NCI-H82 treated with DMSO at 0.1 percent for 48 hours (cell line): Measurements from ENCODE around the gene PARP11.
"Not testable (repeated sequence)": the region's sequence is repeated elsewhere in the genome, so short reads cannot be mapped to it uniquely, and the experiment has no call there.

Source experiments
- DNase-seq: peaks from one replicate; lab custom pipeline; 2025; ENCODE audit not compliant: unreplicated experiment; lab: John Stamatoyannopoulos, UW

Gene PARP11

DNA sequence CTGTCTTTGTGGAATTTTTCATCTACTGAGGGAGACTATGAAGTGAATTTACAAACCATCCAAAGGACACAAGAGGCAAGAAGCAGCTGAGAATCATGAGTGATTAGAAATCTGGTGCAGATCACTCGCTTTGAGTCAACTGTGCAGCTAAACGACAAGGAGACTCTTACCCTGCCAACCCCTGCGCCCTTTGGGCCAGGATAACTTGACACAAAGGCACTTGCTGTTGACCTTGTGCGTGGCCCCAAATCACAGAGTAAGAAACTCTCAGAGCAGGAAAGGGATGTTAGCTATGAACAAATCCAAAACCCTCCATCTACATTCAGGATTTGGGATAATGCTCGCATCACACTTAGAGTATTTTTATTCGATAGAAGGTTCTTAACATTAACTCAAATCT is 11.5 kb upstream of the PARP11 start:
- no peak for DNase-seq

DNA sequence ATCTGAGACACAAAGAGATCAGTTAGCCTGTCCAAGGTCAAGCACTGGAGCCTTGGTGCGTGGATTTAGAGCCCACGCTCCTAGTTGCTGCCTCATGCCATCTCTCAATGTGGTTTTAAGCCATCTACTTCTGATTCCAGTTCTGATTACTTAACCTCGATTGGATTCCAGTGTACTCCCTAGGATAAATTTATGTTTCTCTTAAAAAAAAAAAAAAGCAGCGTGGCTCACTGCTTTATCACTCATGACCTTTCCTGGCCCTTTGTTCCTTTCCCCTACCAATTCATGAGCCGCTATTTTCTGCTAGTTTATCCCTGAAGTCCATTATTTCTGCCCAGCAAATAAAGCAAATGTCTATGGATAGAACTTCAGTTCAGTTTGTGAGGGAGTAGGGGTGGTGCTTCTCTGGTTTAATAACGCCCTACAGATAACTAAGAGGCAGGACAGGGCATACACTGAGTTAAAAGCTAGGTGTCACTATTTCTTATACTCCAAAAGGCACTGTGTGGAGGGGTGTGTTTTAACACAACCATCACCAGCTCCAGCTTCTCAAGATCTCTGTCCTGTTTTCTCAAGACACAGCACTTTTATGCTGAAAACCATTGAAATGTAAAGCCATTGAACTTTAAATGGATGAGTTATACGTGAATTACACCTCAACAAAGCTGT is 9.8 kb upstream of the PARP11 start:
- peak; percentile 49 for DNase-seq

DNA sequence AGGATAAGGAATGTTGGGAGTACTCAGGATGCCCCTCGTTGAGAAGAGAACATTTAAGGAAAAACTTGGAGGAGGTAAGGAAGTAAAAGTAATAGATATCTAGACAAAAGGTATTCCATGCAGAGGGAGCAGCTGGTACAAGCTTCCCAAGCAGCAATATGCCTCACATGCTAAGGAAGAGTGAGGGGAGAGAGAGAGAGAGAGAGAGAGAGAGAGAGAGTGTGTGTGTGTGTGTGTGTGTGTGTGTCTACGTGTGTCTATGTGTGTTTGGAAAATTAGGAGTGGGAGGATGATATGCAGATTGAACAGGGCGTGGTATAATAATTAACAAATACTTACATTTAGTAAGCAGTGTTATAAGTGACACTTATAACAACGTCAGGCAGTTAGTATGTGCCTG is 9.2 kb upstream of the PARP11 start:
- DNase-seq, result no peak

- no peak for DNase-seq
These were observed 8.2 kb upstream of the PARP11 start for GRCh38 chr12:3881281-3881950.

DNA sequence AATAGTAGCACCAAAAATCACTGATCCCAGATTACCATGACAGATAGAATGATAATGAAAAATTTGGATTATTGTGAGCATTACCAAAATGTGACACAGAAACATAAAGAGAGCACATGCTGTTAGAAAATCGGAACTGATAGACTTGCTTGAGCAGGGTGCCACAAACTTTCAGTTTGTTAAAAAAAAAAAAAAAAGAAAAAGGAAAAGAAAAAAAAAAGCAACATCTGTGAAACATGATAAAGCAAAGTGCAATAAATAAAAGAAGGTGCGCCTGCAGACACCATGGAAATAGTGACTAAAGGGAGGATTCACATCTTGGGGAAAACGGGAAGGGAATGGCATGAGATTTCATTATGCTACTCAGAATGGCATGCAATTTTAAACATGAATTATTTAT is 6.6 kb upstream of the PARP11 start:
- no peak for DNase-seq

DNA sequence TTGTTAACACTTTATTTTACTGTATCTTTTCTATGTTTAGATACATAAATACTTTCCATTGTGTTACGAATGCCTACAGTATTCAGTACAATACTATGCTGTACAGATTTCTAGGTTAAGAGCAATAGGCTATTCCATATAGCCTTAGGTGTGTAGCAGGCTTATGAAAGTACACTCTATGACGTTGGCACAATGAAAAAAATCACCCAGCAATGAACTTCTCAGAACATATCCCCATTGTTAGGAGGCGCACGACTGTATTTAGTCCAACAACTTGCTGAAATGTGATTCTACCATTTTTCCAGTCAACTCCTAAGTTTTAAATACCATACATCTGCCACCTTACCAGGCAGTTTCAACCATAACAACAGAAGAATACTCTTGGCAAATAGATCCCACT is 1.8 kb downstream of the PARP11 start:
- no peak for DNase-seq

GRCh38 chr12:3869865-3870264 is 3.3 kb downstream of the PARP11 start:
- DNase-seq, result no peak

- no peak for DNase-seq
These were observed 3.8 kb downstream of the PARP11 start for GRCh38 chr12:3869433-3869832.

GRCh38 chr12:3863756-3864155 is 9.4 kb downstream of the PARP11 start:
- no peak for DNase-seq

DNA sequence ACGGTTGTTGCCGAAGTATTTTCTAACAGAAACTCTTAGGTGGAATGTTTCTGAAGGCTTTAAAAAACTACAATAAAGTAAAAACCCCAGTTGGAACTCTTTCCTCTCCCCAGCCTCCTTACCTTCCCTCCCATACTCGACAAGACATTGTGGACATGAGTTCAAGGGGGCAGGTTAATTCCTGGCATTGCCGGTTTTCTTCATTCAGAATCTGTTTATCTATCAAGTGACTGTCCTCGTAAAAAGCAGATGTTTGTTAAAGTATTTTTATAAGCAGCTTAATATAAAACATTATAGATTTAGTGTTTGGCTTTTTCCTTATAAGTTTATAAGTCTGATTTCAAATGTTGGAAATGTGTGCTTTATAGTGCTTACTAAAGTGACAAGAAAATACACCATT is 30.7 kb downstream of the PARP11 start:
- no peak for DNase-seq

GRCh38 chr12:3841783-3842182 is 31.4 kb downstream of the PARP11 start:
- DNase-seq, result no peak

GRCh38 chr12:3840833-3841232 is 32.4 kb downstream of the PARP11 start:
- DNase-seq, result not testable (repeated sequence)

- DNase-seq, result not testable (repeated sequence)
These were observed 33.5 kb downstream of the PARP11 start for GRCh38 chr12:3839745-3840144.

DNA sequence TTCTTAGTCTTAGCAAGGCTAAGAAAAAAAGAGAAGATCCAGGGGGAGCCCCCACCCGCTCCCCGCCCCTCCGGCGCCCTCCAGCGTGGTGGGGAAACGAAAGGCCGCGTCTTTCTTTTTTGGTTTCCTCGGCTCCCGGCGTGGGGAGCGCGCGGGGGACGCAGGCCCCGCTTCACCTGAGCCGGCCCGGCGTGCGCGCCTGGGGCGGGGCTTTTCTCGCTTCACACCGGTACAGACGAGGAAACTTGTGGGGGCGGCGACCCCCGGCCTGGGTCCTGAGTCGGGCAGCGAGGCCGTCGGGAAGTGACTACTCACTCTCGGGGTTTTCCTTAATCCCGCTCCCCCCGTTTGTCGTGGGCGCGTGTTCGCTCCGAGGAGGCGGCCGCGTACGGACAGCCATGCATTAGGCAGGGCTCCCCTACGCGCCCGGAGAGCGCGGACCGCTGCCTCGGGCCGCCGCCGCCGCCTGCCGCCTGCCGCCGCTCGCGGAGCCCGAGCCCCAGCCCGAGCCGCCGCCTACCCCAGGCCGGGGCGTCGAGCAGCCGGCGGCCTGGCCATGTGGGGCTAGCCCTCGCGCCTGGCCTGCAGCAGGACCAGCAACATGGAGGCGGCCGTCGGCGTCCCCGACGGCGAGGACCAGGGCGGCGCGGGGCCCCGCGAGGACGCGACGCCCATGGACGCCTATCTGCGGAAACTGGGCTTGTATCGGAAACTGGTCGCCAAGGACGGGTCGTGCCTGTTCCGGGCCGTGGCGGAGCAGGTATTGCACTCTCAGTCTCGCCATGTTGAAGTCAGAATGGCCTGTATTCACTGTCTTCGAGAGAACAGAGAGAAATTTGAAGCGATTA is 34.3 kb downstream of the PARP11 start:
- not testable (repeated sequence) for DNase-seq

GRCh38 chr12:3838076-3838475 is 35.1 kb downstream of the PARP11 start:
- no peak for DNase-seq

- DNase-seq, result no peak
These were observed 36.1 kb downstream of the PARP11 start for GRCh38 chr12:3837049-3837448.

DNA sequence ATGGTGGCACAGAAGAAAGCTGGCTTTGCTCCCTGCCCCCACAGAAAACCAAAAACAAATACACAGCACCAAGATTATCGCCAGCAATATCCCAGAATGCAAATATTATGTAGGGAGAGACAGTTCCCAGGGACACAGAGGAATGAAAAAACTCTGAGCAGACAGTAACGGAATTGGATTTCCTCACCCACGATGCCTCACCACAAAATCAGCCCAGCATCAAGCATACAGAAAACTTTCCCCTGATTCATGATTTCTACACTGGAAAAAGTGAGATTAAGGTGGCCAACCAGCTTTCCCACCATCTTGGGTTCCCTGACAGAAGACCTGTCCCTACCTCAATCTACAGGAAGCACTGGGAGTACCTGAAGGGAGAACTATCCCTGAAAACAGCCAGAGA is 36.6 kb downstream of the PARP11 start:
- DNase-seq, result no peak

DNA sequence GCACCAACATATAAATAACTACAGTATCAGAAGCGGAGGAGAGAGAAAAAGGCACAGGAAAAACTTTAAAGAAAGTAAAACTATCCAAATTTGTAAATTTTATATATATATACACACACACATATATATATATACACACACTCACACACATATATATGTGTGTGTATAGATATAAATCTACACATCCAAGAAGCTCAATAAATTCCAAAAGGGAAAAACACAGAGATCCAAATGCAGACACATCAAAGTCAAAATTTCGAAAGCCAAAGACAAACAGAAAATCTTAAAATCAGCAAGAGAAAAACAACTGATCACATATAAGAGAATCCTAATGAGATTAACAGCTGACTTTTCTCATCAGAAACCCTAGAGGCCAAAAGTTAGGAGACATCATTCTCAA is 37.3 kb downstream of the PARP11 start:
- no peak for DNase-seq

DNA sequence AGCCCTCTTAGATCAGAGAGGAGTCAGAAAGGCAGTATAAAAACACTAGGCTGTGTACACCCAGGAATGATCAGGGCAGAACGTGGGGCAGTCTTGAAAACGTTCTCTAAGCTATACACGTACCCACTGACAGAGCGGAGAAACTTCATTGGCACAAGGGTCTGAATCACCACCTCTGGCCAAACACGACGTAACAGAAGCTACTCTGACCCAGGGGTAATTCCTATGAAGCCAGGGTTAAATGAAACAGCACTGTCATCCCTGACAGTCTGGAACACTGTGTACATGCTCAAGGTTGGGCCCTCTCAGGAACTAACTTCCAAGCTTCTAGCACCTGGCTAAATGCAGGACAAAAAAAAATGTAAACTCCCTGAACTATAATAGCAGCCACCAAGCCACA is 38.4 kb downstream of the PARP11 start:
- no peak for DNase-seq

- no peak for DNase-seq
These were observed 39.4 kb downstream of the PARP11 start for GRCh38 chr12:3833670-3834310.

DNA sequence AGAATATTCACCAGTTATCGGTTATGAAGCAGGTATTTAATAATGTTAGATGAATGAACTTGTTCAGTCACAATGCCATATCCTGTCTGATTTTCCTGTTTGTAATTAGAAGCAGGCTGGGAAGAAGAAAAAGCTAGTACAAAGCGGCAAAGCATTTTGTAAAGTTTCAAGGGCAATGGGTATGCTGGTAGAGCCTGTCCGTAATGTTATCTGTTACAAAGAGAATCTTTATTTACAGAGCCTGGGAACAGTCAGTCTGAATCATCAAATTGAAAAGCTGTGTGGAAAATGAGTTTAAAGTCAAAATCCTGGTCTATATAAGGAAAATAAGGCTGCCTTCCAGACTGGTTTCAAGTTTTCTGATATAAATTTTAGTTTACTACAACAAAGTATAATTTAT is 40.5 kb downstream of the PARP11 start:
- DNase-seq, result no peak

DNA sequence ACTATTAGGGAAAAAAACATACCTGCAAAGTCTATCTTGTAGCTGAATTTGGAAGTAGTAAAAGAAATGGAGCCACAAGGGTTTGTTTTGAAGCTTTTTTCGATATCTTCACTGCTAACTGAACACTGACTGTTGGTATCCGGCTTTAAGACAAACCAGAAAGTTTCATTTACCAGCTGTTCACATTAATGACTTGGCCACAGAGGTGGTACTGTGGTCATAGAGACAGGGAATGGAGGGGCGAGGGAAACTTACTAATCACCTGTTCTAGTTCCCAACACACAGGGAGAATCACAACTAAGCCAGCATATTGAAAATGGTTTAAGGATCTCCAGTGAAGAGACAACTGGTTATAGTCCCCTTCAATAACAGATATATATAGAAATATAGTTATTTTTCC is 44.3 kb downstream of the PARP11 start:
- DNase-seq, result no peak
